A673 (cell line): ENCODE measurements around the gene CBLN1.
A peak's percentile ranks its signal among the peaks of the same experiment; 100 is the strongest.

Experiments used
- CTCF ChIP-seq: fragments of 300-800, 200-600 bp; sonication (generic); conservative IDR thresholded peaks from 2 replicates; pipeline ENCODE4 v1.5.1; 2017; ENCODE audit warnings: low read depth, mild to moderate bottlenecking, antibody characterized with exemption, low read length, moderate library complexity, mixed read lengths
- EZH2 ChIP-seq: fragments of 200-600 bp; sonication (generic); IDR thresholded peaks from 2 replicates; pipeline ENCODE4 v1.6.1; 2017; ENCODE audit warnings: borderline replicate concordance, low read depth, mild to moderate bottlenecking, mixed read lengths, antibody characterized with exemption, low read length; ENCODE audit not compliant: poor library complexity, severe bottlenecking

DNA sequence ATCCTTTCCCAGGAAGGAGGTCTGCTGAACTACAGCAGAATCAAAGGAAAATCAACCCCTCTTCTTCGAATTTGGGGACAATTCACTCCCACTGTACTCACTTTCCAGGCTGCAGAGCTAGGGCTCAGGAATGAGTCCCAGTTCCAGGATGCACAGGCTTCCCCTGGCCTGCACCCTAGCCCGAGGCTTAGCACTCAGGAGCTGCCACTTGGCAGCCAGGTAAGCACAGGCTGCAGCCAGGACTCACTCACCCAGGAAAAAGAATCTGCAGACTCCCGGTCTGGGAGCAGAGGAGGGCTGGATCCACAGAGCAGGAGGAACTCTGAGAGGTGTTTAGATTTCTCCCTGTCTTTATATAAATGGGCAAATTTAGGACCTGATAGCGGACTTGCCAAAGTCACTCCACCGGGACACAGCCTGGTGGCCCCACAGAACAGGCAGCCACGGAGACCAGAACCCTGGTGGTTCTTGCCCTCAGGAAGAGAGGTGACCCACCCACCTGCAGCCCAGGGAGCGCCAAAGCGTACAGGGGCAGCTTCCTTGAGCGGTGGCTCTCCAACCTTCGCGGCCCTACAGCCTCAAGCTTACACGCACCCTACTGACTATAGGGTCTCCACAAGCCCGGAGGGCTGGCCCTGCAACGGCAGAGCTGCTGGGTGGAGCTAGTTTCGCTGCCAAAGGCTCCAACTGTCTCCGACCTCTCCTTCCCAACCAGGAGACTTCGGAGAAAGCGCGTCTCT is 4.8 kb downstream of the CBLN1 start:
- peak; percentile 3 for TF ChIP-seq EZH2
- TF ChIP-seq CTCF: no peak
